GM18505 (cell line): Measurements from ENCODE around the gene SLC10A6.

Experiments
- ATAC-seq: cut with Tn5 transposase; IDR thresholded peaks from one replicate; pipeline ENCODE4 v1.9.1; 2021; ENCODE audit not compliant: unreplicated experiment
- POLR2A ChIP-seq: IDR thresholded peaks from 4 replicates; pipeline ENCODE4 v1.6.1; 2011; ENCODE audit warnings: borderline replicate concordance; ENCODE audit not compliant: insufficient read depth, insufficient read length; ENCODE audit errors: extremely low read depth

SLC10A6 gene

DNA sequence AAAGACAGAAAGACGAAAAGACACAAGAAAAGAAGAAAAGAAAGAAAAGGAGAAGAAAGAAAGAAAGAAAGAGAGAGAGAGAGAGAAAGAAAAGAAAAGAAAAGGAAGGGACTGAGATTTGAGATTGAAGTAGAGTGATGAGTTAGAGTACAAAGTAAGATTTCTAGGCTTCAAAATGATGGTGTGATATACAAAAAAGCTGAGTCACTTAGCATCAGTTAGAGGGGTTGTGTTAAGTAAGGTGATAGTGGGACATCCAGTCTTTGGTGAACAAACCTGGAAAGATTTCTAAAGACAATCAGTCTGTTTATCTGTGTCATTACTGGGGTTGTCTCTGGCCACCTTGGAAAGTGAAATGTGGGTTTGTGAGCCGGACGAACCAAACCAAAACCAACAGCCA is 13.5 kb downstream of the SLC10A6 start:
- no peak for ATAC-seq
- TF ChIP-seq POLR2A = no peak

DNA sequence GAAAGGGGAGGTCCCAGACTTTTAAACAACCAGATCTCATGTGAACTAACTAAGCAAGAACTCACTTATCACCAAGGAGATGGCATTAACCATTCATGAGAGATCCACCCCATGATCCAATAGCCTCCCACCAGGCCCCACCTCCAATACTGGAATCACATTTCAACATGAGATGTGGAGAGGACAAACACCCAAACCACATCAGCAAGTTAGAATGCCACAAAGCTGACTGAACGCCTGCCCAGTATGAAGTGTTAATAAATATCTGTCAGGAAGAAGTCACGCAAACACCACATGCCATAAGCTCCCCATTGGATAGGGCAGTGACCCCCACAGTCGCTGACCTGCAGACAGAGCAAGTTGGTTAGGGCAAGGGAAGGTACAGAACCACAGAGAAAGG is 14.3 kb downstream of the SLC10A6 start:
- ATAC-seq = no peak
- TF ChIP-seq POLR2A = no peak

DNA sequence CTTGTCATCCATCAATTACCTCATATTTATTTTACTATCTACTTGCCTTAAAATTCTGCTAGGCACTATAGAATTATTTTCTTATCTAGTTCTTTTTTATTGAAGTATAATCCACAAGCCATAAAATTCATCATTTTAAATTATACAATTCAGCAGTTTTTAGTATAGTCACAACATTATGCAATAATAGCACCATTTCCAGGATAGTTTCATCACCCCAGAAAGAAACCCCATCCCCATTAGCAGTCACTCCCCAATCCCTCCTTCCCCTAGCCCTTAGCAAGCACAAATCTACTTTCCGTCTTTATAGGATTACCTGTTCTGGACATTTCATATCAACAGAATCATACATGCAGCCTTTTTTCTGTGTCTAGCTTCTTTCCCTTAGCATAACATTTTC is 15.6 kb downstream of the SLC10A6 start:
- no peak for TF ChIP-seq POLR2A
- ATAC-seq = no peak

DNA sequence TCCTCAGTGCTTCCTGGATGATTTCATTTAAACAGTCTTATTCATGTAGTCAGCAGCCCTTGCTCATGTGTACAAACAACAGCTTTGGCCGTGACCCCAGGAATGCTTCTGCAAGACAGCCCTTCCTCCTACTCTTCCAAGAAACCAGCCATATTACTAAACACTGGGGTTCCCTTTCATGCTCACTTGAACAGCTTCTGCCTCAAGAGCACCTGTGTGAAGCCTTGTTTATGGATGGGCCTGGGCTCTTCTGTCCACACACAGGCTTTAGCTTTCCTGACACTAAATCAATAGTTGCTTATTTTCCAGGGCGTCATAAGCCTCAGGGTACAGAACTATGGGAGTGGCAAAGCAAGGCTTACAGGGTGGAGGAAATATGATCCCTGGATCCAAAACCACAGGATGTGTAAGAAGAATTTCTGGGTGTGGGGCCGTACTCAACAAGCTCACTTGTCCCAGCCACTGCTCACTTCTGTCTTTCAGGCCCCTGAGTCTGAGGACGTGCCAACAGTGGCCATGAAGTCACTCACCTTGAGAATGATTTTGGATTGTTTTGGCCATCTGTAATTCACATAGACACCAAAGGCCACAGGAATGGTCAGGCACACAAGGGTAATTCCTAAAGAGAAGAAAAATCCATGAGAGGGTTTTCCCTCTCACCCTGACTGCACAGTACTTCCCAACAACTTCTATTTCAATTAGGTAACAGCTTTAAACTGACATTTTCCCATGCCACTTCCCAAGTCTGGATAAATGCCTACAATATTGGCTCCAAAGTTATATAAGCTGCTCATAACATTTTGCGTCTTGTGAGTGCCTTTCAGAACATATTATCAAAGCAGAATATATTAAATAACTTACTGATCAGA is 17.7 kb downstream of the SLC10A6 start:
- no peak for TF ChIP-seq POLR2A
- no peak for ATAC-seq

DNA sequence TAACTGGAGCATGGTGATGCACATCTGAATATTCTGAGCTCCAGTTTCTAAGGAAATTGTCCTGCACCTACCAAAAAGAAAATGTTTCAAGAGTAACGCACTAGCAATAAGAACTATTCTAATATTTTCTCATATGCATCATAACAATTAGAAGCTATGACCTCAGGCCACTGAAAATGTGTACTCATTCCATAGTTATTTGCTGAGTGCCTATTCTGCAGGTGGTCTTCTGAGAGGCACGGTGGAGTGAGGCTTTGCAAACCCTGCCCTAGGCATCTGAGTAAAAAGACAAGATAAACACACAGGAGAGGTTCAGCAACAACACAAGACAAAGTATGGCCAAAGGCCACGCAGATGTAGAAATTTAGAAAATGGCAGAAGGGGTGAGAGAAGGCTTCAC is 23.7 kb downstream of the SLC10A6 start:
- no peak for ATAC-seq
- no peak for TF ChIP-seq POLR2A

DNA sequence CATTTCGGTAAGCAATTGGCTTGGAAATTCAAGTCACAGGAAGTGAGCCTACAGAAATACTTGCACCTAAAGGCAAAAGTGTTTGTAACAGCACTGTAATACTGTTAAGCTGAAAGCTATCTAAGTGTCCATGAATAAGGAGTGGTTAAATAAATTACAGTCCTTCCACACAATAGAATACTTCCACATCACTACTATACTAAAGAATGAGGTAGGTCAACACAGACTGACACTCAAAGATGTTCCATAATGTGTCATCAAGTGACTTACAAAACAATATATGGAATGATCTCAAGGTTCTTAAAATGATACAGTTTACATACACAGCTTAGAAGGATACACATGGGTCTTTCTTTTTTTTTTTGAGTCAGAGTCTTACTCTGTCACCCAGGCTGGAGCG is 27.0 kb downstream of the SLC10A6 start:
- no peak for TF ChIP-seq POLR2A
- no peak for ATAC-seq

DNA sequence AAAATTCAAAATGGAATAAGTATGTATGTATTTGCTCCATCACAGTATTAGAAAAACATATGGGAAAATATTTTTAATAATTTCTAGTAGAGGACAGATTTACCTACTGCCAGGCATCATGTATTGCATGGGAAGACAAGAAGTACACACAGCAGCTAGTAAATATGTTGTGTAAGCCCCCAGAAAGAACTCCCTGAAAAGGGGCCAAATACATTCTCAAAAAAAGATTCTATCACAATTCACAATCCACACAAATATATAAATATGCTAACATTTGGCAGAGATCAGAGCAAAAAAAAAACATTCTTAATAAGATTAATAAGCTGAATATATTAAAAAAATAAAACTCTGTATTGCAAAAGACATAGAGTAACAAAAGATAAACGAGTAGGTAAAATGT is 28.0 kb downstream of the SLC10A6 start:
- no peak for ATAC-seq
- no peak for TF ChIP-seq POLR2A

DNA sequence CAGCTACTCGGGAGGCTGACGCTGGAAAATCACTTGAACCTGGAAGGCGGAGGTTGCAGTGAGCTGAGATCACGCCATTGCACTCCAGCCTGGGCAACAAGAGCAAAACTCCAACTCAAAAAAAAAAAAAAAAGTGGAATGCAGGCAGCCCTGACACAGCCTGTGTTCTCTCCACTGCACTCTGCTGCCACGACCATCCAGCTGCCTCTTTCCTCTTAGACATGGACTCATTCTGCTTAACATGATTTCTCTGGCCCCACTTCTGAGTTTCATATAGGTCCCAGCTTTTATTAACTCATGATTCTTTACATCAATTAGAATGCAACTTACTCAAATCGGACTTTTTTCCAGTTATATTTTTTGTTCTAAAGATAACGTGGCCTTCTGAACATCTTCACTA is 29.6 kb downstream of the SLC10A6 start:
- ATAC-seq = no peak
- TF ChIP-seq POLR2A = no peak

DNA sequence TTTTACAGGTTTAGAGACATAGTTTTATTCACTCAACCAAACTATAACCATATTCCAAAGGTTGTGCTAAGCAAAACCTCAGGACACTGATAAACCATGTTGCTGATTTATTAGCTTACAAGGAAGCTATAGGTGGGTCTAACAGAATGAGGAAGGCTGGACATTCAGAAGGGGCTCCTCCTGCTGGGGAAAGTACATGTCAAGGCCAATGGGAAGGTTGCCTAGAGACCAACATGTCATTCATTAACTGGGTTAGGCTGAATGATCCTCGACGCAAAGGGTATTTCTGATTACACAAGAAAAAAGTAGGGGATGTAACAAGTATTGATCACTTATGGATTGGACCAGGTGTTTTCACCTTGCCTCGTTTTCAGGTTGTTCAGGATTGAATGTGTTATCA is 30.3 kb downstream of the SLC10A6 start:
- TF ChIP-seq POLR2A = no peak
- ATAC-seq = no peak

DNA sequence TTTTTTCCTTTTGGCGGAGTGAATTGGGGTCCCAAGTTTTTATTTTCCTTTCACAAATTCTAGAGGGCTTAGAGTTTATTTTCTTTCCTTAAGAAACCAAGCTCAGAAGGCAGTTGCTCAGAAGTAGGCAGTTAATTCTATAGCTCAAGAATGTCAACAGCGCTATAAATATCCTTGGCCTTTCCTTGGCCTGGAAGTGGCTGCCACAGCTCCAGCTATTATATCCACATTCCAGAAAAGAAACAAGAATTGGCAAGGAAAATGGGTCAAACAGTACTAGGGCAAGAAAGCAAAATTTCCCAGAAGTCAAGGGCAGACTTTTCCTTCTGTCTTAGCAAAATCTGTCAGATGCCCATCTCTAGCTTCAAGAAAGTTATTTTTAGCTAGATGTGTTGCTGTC is 31.0 kb downstream of the SLC10A6 start:
- no peak for TF ChIP-seq POLR2A
- ATAC-seq = no peak

DNA sequence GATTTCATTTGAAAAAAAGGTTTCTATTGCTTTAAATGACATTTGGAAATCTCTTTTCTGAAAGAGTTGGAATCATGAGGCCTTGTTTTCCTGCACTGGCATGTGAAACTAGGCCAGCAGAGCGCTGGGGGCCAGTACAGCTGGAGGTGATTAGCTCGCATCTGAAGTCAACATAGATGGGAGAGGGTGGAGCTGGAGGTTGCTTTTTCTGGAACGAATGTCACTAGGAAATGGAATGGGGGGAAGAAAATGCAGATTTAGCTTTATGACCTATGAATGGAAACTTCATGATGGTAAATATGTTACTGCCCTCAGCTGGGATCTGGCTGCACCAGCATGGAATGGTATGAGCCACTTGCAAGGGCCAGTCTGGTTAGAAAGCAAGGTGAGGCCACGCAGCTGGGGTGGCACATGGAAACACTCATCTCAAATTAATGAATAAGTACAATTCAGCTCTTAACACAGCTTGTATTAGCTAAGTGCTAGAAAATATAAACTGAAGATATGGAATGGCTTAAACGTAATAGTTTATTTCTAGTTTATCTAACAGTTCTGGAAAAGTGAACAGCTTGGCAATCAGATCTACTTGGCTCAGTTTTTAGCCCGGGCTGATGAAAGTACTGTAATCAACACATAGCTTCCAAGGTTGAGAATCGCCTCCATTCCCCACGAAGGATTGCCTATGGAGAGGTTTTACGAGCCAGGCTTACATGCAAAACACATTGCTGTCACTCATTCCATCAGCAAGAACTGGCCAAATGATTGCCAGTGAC is 32.5 kb downstream of the SLC10A6 start:
- ATAC-seq = no peak
- no peak for TF ChIP-seq POLR2A

DNA sequence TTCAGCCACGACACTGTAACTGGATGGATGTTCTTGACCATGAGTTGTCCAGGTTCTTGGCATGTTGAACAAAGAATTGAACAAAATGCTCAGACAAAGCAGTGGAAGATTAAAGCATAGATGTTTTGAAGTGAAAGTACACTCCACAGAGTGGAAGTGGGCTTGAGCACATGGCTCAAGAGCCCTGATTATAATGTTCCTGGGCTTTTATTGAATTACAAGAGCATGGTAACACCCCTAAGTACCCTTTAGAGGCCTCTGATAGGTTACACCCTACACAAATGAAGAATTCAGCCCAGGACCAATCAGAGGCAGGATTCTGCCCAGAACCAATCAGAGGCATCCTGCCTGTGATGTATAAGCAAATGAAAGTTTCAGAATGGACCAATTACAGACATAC is 33.5 kb downstream of the SLC10A6 start:
- ATAC-seq = no peak
- no peak for TF ChIP-seq POLR2A

DNA sequence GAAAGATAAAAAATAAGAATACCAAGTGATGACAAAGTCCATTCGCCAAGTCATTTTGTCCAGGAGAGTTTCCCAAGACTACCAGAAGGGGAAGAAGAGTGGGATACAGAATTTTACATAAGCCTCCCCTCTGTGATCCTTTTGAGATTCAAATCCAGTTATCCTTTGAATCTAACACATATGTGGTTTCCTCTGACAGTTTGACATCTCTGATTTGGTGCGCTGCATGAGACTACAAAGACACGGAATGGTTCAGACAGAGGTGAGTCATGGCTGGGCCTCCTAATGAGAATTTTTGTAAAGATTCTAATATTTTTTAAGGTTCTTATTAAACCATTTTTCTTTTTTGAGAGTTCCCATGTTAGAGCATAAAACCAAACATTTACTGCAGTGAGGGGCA is 38.3 kb downstream of the SLC10A6 start:
- no peak for TF ChIP-seq POLR2A
- no peak for ATAC-seq

DNA sequence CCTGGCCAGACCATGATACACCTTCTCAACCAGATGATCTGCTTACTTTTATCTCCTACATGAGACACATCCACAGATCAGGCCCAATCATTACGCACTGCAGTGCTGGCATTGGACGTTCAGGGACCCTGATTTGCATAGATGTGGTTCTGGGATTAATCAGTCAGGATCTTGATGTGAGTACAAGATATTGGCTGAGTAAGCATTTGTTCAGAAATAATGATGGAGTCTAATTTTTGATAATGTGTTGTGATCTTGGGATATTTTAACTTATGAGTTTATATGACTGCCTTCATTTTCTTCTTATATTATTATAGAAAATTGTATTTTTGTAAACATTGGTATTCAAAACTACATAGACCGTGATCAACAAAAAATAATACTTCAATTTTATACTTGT is 39.4 kb downstream of the SLC10A6 start:
- no peak for TF ChIP-seq POLR2A
- no peak for ATAC-seq

DNA sequence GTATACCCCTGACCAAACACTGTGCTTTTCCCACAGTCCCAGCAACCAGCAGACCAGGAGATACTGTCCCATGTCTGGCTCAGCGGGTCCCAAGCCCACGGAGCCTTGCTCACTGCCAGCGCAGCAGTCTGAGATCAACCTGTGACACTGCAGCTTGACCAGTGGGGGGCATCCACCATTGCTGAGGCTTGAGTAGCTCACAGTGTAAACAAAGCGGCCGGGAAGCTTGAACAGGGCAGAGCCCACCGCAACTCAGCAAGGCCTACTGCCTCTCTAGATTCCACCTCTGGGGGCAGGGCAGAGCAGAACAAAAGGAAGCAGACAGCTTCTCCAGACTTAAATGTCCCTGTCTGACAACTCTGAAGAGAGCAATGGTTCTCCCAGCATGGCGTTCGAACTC is 58.1 kb downstream of the SLC10A6 start:
- no peak for TF ChIP-seq POLR2A
- ATAC-seq = no peak

DNA sequence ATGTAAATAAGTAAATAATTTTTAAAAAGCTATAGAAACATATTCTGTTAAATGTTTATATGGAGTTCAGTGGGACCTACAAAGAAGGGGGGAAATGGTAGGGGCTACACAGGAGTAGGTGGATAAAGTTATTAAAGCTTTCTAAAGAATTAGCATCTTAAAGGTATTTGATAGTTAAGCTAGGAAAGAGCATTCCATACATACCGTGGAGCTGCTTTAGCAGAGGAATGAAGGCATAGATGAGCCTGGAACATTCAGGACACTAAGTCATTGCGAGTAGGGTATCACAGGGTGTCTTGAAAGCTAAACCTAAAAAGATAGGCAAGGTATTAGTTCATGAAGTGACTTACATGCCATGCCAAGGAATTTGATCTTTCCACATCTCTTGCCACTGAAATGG is 60.4 kb downstream of the SLC10A6 start:
- TF ChIP-seq POLR2A = no peak
- ATAC-seq = no peak
